SJSA1 (cell line): ENCODE results near the gene NTNG2. TPM values are rescaled to one million over a fixed set of nuclear protein-coding genes. Genes with fewer than 3 reads are reported as not detected.
A peak's percentile ranks its signal among the peaks of the same experiment; 100 is the strongest.

ENCODE experiments used
- DNase-seq, 2 experiments: peaks; one replicate each; pipeline ENCODE4 v3.0.0-alpha.2; 2015 to 2020; ENCODE audit warnings: low spot score in 2 of 2, low read depth in 1 of 2
- H3K27ac ChIP-seq: fragments of 250-450 bp; sonication (Bioruptor Pico); 2 replicates; pipeline ENCODE4 v1.5.1; 2020; ENCODE audit warnings: mild to moderate bottlenecking, moderate library complexity
- H3K27me3 ChIP-seq: fragments of 250-450 bp; sonication (Bioruptor Pico); replicated peaks from 2 replicates; pipeline ENCODE4 v1.5.1; 2020; ENCODE audit warnings: mild to moderate bottlenecking, moderate library complexity
- H3K36me3 ChIP-seq: fragments of 250-450 bp; sonication (Bioruptor Pico); 2 replicates; pipeline ENCODE4 v1.5.1; 2020; ENCODE audit warnings: mild to moderate bottlenecking
- H3K4me1 ChIP-seq: fragments of 250-450 bp; sonication (Bioruptor Pico); replicated peaks from 2 replicates; pipeline ENCODE4 v1.6.1; 2021; ENCODE audit warnings: mild to moderate bottlenecking
- H3K4me3 ChIP-seq: fragments of 250-450 bp; sonication (Bioruptor Pico); 2 replicates; pipeline ENCODE4 v1.5.1; 2020; ENCODE audit warnings: mild to moderate bottlenecking
- H3K9me3 ChIP-seq: fragments of 250-450 bp; sonication (Bioruptor Pico); replicated peaks from 2 replicates; pipeline ENCODE4 v1.5.1; 2020; ENCODE audit warnings: mild to moderate bottlenecking
- total RNA-seq: library from RNA; depleted of rRNA; stranded (reverse); fragments of >200 nt; shearing (Covaris generic); gene quantifications from 2 replicates; pipeline ENCODE4 v1.2.3, GENCODE V29; 2014

NTNG2 gene
- total RNA-seq, 1 experiment from 2014 or later = not detected

DNA sequence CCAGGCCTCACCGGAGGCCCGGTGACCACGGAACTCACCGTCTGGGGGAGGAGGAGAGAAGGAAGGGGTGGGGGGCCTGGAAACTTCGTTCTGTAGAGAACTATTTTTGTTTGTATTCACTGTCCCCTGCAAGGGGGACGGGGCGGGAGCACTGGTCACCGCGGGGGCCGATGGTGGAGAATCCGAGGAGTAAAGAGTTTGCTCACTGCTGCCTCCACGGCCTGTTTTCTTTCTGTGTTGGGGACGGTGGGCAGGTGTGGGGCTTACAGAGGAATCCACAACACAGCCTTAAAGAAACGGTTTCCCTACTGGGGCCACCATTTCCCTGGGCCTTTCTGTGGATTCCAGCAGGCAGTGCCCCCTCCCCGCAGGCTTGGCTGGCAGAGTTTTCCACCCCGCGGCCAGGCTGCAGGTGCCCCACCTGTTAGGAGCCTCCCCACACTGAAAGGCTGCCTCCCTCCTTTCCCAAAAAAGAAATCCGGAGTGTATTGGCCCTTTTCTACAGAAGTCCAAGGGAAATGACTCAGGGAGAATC lies 80.8 kb downstream of the NTNG2 start:
- H3K27me3 ChIP-seq = peaks cover 62% of the 10 kb centered on the region
- H3K4me1 ChIP-seq = peaks cover 15% of the 10 kb centered on the region

DNA sequence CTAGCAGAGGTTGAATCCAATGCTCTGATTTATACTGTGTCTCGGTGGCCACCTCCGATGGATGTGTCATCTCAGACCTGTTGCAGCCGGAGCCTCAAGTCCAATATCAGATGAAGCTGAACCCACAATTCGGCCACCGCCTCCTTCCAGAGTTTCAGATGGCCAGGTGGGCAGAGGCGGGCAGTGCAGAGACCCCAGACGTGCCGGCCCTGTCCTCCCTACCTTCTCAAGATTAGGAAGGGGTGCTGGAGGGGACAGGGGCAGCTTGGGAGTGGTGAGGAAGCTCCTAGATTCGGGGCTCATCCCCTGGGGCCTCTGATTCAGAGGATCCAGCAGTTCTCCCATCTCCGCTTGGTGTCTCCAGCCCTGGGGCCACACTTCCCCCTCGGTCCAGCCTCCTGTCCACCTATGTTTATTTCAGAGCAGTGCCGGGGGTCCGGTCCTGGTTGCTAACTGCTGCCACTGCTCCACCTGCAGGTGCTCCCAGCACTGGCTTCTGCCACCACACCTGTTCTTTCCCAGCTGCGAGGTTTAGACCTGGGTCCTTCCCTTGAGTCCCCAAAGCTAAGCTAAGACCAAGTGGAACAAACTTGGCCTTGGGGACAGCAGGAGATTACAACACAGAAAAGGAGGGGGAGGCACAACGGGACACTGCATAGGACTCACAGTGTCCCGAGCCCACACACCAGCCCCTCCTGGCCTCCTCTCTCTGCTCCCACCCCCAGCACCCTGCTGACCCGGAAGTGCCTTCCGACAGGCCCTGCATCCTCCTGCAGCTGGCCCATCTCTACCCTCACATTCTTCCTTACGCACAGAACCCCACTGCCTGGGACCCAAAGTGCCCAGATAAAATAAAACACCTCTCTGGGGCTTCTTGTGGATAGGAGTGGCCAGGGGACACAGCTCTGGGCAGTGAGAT lies 81.6 kb downstream of the NTNG2 start:
- Histone ChIP-seq H3K9me3 (no peaks in the 10 kb centered on the region; the same call in 1 of the 2 replicates), H3K36me3 (no peaks in the 10 kb centered on the region), H3K4me1 (peaks cover 15% of the 10 kb centered on the region), H3K27ac (no peak overlapping the region), H3K27me3 (peaks cover 62% of the 10 kb centered on the region), H3K4me3 (no peak overlapping the region)
- no peak for DNase-seq

More for the DNA sequence above, 80.8 kb downstream of the NTNG2 start:
- no peak for DNase-seq
- no peaks in the 10 kb centered on the region for H3K36me3 ChIP-seq
- H3K9me3 ChIP-seq = no peaks in the 10 kb centered on the region; the same call in 1 of the 2 replicates
- no peak overlapping the region for H3K27ac ChIP-seq
- H3K4me3 ChIP-seq = peak overlapping the region; percentile 37

DNA sequence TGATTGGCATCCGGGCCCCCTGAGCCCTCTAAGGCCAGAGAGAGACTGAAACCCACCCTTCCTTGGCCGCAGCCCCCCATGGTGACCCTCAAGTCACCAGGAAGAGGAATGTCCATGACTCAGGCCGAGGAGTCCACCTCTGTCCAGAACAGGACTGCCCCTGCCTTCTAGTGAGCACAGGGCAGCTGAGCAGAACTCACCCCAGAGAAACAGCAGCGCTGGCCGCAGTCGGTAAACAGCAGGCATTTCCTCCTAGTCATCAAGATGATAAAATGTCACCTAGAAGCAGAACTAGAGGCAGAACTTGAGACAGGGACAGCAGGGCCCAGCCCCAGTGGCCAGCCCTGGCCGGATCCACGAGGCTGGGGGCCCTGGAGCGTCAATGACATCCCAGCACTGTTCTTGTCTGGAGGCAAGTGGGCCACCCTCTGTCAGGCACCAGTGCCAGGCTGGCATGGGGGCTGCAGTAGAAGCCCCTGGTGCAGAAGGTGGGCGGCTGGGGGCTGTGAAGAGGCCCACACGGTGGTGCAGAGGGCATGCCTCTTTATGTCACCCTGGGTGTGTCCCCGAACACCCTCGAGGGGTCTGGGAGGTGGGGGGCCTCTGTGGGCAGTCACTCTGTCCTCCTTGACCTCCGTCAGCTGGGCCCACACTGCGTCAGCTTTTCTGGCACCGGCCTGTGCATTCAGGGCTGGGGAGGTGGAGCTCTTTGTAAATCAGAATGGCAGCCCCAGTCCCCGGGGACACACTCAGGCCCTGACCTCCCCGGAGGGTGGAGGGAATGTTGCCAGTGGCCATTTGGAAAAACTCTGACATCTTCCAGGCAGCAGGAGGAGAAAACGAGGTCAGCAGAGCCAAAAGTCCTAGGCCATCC lies 83.0 kb downstream of the NTNG2 start:
- DNase-seq = no peak
- H3K9me3 ChIP-seq = no peaks in the 10 kb centered on the region; the same call in 1 of the 2 replicates
- H3K27me3 ChIP-seq = peaks cover 54% of the 10 kb centered on the region
- no peaks in the 10 kb centered on the region for H3K36me3 ChIP-seq
- no peak overlapping the region for H3K4me3 ChIP-seq
- H3K27ac ChIP-seq = no peak overlapping the region
- H3K4me1 ChIP-seq = peaks cover 15% of the 10 kb centered on the region

DNA sequence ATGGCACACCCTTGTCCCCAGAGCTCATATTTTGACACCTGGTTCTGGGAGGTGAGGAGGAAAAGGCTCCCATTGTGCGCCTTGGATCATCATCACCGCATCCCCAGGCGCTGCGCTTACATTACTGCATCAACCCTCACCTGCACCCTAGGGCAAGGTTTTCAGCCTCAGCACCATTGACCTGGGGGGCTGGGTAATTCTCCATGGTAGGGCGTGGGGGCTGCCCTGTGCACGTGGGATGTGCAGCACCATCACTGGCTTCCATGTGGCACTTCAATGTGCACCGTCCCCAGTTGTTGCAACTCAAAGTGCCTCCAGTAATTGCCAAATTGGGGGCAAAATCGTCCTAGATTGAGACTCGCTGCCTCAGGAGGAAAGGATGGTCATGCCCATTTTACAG lies 83.6 kb downstream of the NTNG2 start:
- Histone ChIP-seq H3K27ac (no peak overlapping the region), H3K36me3 (no peaks in the 10 kb centered on the region), H3K4me3 (no peak overlapping the region), H3K9me3 (no peaks in the 10 kb centered on the region; the same call in 1 of the 2 replicates), H3K27me3 (peaks cover 47% of the 10 kb centered on the region), H3K4me1 (peaks cover 15% of the 10 kb centered on the region)
- no peak for DNase-seq

DNA sequence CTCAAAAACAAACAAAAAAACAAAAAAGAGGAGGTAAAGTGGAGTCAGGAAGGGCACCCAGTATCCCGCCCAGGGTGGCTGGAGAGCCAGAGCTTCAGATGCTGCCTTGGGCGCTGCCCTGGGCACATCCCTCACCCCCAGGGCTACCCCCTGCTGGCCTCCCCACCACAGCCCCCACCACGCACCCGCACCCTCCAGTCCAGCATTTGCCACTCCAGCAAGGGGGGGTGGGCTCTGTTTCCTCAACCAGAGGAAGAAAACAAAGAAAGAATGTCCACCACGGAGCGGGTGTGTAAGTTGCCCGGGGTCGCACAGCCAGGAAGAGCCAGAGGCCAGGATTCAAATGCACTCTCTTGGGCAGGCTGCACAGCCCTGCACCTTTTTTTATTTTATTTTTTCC lies 86.1 kb downstream of the NTNG2 start:
- no peak for DNase-seq
- H3K36me3 ChIP-seq = no peaks in the 10 kb centered on the region
- peaks cover 29% of the 10 kb centered on the region for H3K27me3 ChIP-seq
- no peak overlapping the region for H3K27ac ChIP-seq
- no peak overlapping the region for H3K4me3 ChIP-seq
- no peaks in the 10 kb centered on the region for H3K9me3 ChIP-seq
- H3K4me1 ChIP-seq = no peaks in the 10 kb centered on the region

DNA sequence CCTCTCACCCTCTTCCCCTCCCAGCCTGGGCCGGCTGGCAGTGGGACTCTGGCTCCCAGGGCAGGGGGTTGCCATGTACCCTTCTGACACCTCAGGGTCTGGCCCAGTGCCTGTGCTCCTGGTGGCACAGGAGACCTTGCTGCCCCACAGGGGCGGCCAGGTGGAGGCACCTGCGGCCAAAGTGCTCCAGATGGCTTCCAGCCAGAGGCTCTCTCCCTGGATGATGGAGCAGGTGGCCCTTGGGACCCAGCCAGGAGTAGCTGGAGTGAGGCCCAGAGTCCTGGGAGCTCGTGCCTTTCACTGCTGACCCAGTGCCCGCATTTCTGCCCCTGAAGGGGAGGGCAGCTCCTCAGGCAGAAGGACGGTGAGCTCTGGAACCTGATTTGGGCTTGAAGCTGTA lies 87.3 kb downstream of the NTNG2 start:
- H3K4me3 ChIP-seq = no peak overlapping the region
- H3K9me3 ChIP-seq = no peaks in the 10 kb centered on the region
- H3K4me1 ChIP-seq = no peaks in the 10 kb centered on the region
- no peaks in the 10 kb centered on the region for H3K36me3 ChIP-seq
- H3K27me3 ChIP-seq = peaks cover 20% of the 10 kb centered on the region
- no peak overlapping the region for H3K27ac ChIP-seq
- no peak for DNase-seq

DNA sequence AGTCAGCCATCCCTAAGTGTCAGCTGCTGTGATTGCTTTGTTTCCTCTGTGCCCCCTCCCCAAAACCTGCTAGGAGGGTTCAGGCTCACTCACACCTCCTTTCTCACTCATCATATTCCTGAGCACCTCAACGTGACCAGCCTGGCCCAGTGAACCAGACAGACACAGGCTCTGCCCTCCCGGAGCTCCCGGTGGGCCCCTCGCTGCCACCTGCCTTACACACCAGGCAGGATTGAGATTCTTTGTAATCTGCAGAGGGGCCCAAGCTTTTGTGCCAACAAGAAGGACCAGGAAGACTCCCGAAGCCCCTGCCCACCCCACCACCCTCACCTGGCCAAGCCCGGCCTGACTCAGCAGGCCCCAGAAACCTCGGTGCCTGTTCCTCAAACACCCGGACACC lies 87.8 kb downstream of the NTNG2 start:
- Histone ChIP-seq H3K4me1 (no peaks in the 10 kb centered on the region), H3K9me3 (no peaks in the 10 kb centered on the region), H3K4me3 (no peak overlapping the region), H3K36me3 (no peaks in the 10 kb centered on the region), H3K27me3 (peaks cover 19% of the 10 kb centered on the region), H3K27ac (no peak overlapping the region)
- DNase-seq = no peak

DNA sequence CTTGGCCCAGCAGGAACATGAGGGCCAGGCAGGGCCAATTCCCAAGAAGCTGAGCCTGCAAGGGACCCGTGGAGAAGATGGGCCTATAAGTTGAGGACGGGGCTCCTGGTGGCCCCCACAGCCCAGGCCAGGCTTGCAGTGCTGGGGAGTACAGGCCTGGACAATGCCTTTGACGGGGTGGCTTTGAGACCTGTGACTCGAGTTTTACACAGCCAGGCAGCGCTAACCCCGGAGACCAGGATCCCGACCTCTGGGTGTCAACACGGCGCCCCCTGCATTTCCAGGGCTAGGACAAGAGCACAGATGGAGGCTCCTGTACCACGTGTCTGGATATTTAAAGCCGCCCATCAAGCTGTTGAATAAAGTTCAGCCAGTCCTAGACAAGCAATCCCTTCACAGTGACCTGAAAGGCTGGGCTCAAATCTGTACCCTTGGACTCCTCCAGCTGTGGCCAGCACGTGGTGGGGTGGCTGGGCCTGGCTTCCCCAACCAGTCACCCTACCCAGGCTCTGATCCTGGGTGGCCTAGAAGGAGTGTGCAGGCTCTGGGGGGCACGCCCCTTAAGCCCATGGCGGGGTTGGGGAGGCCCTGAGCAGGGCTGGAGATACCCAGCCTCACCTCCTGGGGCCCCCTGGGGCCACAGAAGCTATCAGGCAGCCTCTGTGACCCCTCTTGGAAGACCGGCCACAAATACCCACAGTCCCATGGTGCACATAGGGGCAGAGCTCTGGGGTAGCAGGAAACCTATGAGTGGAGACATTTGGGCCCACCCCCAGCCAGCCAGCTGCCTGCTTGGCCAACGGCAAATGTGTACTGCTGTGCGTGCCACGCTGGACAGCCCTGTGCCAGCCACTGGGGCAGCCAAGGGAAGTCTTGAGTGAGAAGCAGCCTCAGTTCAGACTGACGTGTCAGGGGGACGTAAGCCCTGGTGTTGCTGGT lies 88.7 kb downstream of the NTNG2 start:
- H3K4me3 ChIP-seq = no peak overlapping the region
- no peaks in the 10 kb centered on the region for H3K36me3 ChIP-seq
- no peaks in the 10 kb centered on the region for H3K4me1 ChIP-seq
- no peak for DNase-seq
- H3K27ac ChIP-seq = no peak overlapping the region
- H3K9me3 ChIP-seq = no peaks in the 10 kb centered on the region
- H3K27me3 ChIP-seq = peaks cover 13% of the 10 kb centered on the region

DNA sequence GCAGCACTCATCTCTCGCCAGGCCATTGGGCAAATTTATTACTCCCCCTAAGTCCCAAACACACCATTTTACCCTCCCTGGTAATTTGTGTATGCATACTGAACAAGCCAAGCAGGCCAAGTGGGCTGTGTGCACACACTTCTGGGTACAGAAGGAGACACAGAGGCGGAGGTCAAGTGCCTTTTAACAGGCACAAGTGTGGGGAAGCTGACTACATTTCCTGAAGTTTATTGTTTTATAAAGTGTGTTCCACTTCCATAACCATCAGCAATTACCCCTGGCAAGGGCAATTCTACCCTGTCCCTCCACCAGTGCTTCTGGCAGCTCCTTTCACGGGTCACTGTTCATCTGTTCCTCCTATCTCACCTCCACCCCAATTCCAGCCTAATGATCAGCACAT lies 99.0 kb downstream of the NTNG2 start:
- H3K4me3 ChIP-seq = no peak overlapping the region
- H3K27ac ChIP-seq = no peak overlapping the region
- no peaks in the 10 kb centered on the region for H3K9me3 ChIP-seq
- no peaks in the 10 kb centered on the region for H3K27me3 ChIP-seq
- peaks cover 31% of the 10 kb centered on the region for H3K36me3 ChIP-seq
- DNase-seq = no peak
- peaks cover 4% of the 10 kb centered on the region; the same call in 1 of the 2 replicates for H3K4me1 ChIP-seq

DNA sequence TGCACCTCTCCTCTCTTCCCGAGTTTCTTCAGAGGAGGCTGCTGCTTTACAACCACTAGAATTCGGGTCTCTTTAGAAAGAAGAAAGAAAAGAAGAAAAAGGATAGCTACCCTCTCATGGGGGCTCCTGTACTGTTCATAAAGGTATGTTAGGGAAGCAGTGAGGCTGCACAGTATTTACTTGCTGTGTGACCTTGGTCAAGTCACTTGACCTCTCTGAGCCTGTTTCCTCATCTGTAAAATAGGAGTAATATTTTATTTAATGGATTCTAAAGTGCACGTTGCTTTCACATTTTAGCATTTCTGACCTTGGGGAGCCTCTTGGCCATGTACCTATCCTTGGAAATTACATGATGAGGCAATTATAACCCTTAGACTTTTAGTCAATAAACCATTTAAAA lies 104.2 kb downstream of the NTNG2 start:
- Histone ChIP-seq H3K9me3 (no peaks in the 10 kb centered on the region), H3K4me3 (no peak overlapping the region), H3K4me1 (no peaks in the 10 kb centered on the region), H3K27ac (no peak overlapping the region), H3K36me3 (peaks cover 69% of the 10 kb centered on the region), H3K27me3 (no peaks in the 10 kb centered on the region)
- DNase-seq = no peak

DNA sequence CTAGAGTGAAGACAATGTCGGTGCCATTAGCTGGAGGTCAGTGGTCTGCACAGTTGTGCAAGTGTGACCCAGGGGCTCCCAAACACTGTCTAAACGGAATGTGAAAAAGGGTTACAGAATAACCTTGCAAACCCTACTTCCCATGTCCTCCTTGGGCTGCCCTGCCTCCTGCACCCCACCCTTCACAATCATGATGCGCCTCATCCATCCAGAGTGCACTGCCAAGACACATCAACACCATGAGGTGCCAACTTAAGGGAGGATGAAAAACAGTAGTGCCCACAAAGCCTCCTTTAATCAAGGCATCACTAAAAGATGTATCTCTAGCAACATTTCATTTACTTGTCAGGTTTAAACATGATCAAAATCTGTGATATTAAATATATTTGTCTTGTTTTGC lies 105.8 kb downstream of the NTNG2 start:
- Histone ChIP-seq H3K36me3 (peaks cover 71% of the 10 kb centered on the region), H3K9me3 (no peaks in the 10 kb centered on the region), H3K27ac (no peak overlapping the region), H3K4me1 (no peaks in the 10 kb centered on the region), H3K4me3 (no peak overlapping the region), H3K27me3 (no peaks in the 10 kb centered on the region)
- DNase-seq = no peak

DNA sequence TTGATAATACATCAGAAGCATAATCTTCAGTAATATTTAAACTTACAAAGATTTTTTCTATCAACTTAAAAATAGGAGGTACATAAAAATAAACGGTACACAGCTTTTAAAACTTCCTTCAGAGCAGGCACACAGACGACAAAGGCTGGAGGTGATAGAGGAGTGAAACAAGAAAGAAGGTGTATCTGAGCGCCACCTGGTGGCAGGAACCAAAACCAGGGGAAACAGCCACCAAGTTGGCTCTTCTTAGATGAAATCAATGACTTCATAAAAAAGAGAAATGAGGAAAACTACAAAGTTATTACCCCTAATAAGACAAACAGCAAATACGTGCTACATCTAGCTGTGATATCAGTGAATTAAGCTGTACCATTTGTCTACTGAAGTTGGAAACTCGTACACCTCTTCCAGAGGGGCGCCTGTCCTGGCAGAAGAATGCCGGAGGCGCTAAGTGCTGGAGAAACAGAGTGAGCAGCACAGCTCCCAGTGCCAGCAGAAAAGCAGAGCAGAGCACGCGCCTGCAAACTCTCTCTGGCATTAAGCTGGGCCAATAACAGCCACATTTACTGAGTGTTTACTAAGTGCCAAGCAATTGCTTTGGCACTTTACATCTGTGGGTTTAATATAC lies 107.0 kb downstream of the NTNG2 start:
- Histone ChIP-seq H3K4me3 (no peak overlapping the region), H3K27me3 (no peaks in the 10 kb centered on the region), H3K4me1 (no peaks in the 10 kb centered on the region), H3K9me3 (no peaks in the 10 kb centered on the region), H3K36me3 (peaks cover 74% of the 10 kb centered on the region), H3K27ac (no peak overlapping the region)
- peak in 1 of 2 experiments; percentile 26 for DNase-seq
